HG02759 (cell line): ENCODE results near the gene NOP14.
"Not testable (repeated sequence)": the region's sequence is repeated elsewhere in the genome, so short reads cannot be mapped to it uniquely, and the experiment has no call there.

Experiments
- ATAC-seq: cut with Tn5 transposase; IDR thresholded peaks from one replicate; pipeline ENCODE4 v1.9.1; 2021; ENCODE audit warnings: mild to moderate bottlenecking, moderate library complexity; ENCODE audit not compliant: unreplicated experiment

The NOP14 gene

GRCh38 chr4:2962614-2963174, 512 bp downstream of the NOP14 start:
- ATAC-seq, result peak; percentile 32

GRCh38 chr4:2961811-2962441, 1.3 kb downstream of the NOP14 start:
- no peak for ATAC-seq

GRCh38 chr4:2961421-2961810, 1.8 kb downstream of the NOP14 start:
- no peak for ATAC-seq

- ATAC-seq, result not testable (repeated sequence)
Observed at GRCh38 chr4:2960450-2960849, 2.8 kb downstream of the NOP14 start.

- no peak for ATAC-seq
Observed at GRCh38 chr4:2958446-2958845, 4.8 kb downstream of the NOP14 start.

GRCh38 chr4:2955186-2956044, 7.8 kb downstream of the NOP14 start:
- not testable (repeated sequence) for ATAC-seq

- peak; percentile 71 for ATAC-seq
Observed at GRCh38 chr4:2954358-2955185, 8.6 kb downstream of the NOP14 start.

- no peak for ATAC-seq
Observed at GRCh38 chr4:2953496-2953895, 9.7 kb downstream of the NOP14 start.

- no peak for ATAC-seq
Observed at GRCh38 chr4:2950221-2950989, 12.8 kb downstream of the NOP14 start.

GRCh38 chr4:2949782-2950125, 13.5 kb downstream of the NOP14 start:
- ATAC-seq, result no peak

- no peak for ATAC-seq
Observed at GRCh38 chr4:2948895-2949781, 14.1 kb downstream of the NOP14 start.

- no peak for ATAC-seq
Observed at GRCh38 chr4:2947926-2948325, 15.3 kb downstream of the NOP14 start.

- ATAC-seq, result no peak
Observed at GRCh38 chr4:2946812-2947600, 16.2 kb downstream of the NOP14 start.

- ATAC-seq, result not testable (repeated sequence)
Observed at GRCh38 chr4:2945619-2946604, 17.3 kb downstream of the NOP14 start.

GRCh38 chr4:2944586-2945526, 18.4 kb downstream of the NOP14 start:
- ATAC-seq, result no peak

GRCh38 chr4:2944091-2944482, 19.1 kb downstream of the NOP14 start:
- ATAC-seq, result no peak
